Pancreas (tissue), 10 donors: Measurements from ENCODE around the gene COA1. TPM values are rescaled to one million over a fixed set of nuclear protein-coding genes. Genes with fewer than 3 reads are reported as not detected.
"Not testable (repeated sequence)": the region's sequence is repeated elsewhere in the genome, so short reads cannot be mapped to it uniquely, and the experiment has no call there.

Experiments
- ATAC-seq, 4 donors: fragments of 200-7000 bp; cut with Tn5 transposase; one replicate each; pipeline versions ENCODE4 v1.8.0 to v1.9.1; 2020; ENCODE audit warnings: mild to moderate bottlenecking in 4 of 4, moderate library complexity in 4 of 4
- DNase-seq, 6 donors: peaks; one replicate each; pipeline ENCODE4 v3.0.0-alpha.2; 2020
- FAIRE-seq: peaks from 2 replicates; lab custom pipeline; 2012; peaks lifted over from hg19 to GRCh38; lab: Jason Lieb, UNC
- H3K27ac ChIP-seq, 4 donors: fragments of 200-600 bp; sonication (generic); 1 replicate in 3 of 4; 2 replicates in 1 of 4; pipeline versions ENCODE4 v1.5.0 to v1.8.0; 2020
- H3K27me3 ChIP-seq, 4 donors: fragments of 200-600 bp; one replicate each; pipeline ENCODE4 v1.8.0; 2021
- H3K36me3 ChIP-seq, 3 donors: fragments of 200-600 bp; sonication (generic) in 1 of 3; one replicate each; pipeline versions ENCODE4 v1.5.0 to v1.8.0; 2020 to 2021
- H3K4me1 ChIP-seq, 3 donors: fragments of 200-600 bp; one replicate each; pipeline ENCODE4 v1.8.0; 2021
- H3K4me3 ChIP-seq, 4 donors: fragments of 200-600 bp; sonication (generic) in 2 of 4; one replicate each; pipeline versions ENCODE4 v1.5.0 to v1.8.0; 2020 to 2021
- H3K9me3 ChIP-seq, 4 donors: fragments of 200-600 bp; one replicate each; pipeline ENCODE4 v1.8.0; 2021
- WGBS, 2 donors: extraction: QIAGEN DNeasy Blood & Tissue Kit; methylation state at CpG; one replicate each; pipeline ENCODE4 v1.1.7; 2013; 5-methylcytosine and 5-hydroxymethylcytosine counted together
- intact Hi-C, 3 donors: fragments of 100-400 bp; cut with DNase I; formaldehyde crosslinking; loops; one replicate each; pipeline versions ENCODE4 v1.11.1 to v1.14.2; 2022
- polyA plus RNA-seq, 2 donors: library from polyadenylated mRNA; stranded (reverse); fragments of 200-250 nt; gene quantifications; one replicate each; pipeline ENCODE4 v1.2.3, GENCODE V29; 2013
- total RNA-seq, 6 donors: library from RNA; stranded (reverse); fragmentation: NEBNext Ultra II Directional in 4 of 6; extraction: Animal tissue kit (Norgen Biotek cat#: 25700) in 4 of 6; gene quantifications; one replicate each; pipeline versions ENCODE4 v1.2.1 to v1.2.4, GENCODE V29; 2021 to 2023
- TF ChIP-seq, protein P1 (sequence below), 4 donors: fragments of 200-600 bp; sonication (generic) in 3 of 4; IDR thresholded peaks; one replicate each; pipeline versions ENCODE4 v1.5.0 to v1.8.0; 2021; ENCODE audit warnings: antibody characterized with exemption in 4 of 4
- donor health status: healthy with polysubstance abuse.
- donor health status: DM: no; HTN: no; CAD: no; lungs with moderate emphysema.
- donor health status: DM: no; HTN: no; CAD: no.
- donor health status: control.
- donor health status: control.
- donor health status: Bipolar disorder and iron deficiency.
- donor health status: DM: yes; HTN: yes; CAD: no.
- donor health status: DM: no; HTN: no; CAD: no.
- donor health status: DM: no; HTN: no; CAD: no.
- donor health status: DM: yes; HTN: yes; CAD: no.

The COA1 gene
- total and polyA plus RNA-seq, 8 donors = 24.6 to 34.4 (median 27.1) TPM

DNA sequence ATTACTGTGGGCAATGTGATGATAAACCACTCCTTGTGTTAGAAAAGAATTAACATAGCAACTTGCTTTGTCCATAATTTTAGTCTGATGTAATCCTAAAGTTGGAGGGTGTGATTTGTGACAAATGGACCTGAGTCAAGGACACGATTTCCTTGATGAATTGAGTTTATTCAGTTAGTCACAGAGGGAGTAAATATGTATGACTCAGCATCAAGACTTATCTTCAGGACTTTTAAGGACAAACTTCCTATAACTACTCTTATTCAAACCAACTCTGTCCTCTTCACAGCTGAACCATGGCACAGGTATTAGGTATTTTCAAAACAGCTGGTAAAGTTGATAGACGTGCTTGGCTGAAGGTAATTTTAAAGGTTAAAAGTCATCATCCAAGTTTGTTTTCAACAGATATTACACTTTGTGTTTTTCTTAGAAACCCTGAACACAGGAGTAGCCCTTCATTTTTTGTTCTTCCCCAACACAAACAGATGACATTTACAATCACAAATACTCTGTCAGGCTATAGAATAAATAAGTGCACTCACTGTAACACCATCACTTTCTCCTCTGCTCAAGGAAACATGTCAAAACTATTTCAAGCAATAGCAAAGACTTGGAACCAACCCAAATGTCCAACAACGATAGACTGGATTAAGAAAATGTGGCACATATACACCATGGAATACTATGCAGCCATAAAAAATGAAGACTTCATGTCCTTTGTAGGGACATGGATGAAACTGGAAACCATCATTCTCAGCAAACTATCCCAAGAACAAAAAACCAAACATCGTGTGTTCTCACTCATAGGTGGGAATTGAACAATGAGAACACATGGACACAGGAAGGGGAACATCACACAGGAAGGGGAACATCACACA lies 54.5 kb downstream of the COA1 start:
- no peaks in the 10 kb centered on the region for H3K27me3 ChIP-seq
- intact Hi-C loops = no loop called here
- H3K27ac ChIP-seq = peak overlapping the region in 3 of 4 donors; percentile 33 to 45 (median 33)
- H3K4me3 ChIP-seq = no peak overlapping the region
- H3K4me1 ChIP-seq = peaks cover 8 to 15% (median 11%) of the 10 kb centered on the region in 3 donors
- peak in 2 of 6 donors; percentile 22 to 32 for DNase-seq
- TF ChIP-seq, protein P1, sequence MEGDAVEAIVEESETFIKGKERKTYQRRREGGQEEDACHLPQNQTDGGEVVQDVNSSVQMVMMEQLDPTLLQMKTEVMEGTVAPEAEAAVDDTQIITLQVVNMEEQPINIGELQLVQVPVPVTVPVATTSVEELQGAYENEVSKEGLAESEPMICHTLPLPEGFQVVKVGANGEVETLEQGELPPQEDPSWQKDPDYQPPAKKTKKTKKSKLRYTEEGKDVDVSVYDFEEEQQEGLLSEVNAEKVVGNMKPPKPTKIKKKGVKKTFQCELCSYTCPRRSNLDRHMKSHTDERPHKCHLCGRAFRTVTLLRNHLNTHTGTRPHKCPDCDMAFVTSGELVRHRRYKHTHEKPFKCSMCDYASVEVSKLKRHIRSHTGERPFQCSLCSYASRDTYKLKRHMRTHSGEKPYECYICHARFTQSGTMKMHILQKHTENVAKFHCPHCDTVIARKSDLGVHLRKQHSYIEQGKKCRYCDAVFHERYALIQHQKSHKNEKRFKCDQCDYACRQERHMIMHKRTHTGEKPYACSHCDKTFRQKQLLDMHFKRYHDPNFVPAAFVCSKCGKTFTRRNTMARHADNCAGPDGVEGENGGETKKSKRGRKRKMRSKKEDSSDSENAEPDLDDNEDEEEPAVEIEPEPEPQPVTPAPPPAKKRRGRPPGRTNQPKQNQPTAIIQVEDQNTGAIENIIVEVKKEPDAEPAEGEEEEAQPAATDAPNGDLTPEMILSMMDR (IDR thresholded peaks at IDR 0.05) = no peak
- peak; percentile 75 for FAIRE-seq
- ATAC-seq = peak; percentile 94 to 97 (median 96)
- H3K36me3 ChIP-seq = no peaks in the 10 kb centered on the region
- no peaks in the 10 kb centered on the region for H3K9me3 ChIP-seq
- WGBS, 2 donors = 30% methylated on average over 4 of the region's 4 CpGs

DNA sequence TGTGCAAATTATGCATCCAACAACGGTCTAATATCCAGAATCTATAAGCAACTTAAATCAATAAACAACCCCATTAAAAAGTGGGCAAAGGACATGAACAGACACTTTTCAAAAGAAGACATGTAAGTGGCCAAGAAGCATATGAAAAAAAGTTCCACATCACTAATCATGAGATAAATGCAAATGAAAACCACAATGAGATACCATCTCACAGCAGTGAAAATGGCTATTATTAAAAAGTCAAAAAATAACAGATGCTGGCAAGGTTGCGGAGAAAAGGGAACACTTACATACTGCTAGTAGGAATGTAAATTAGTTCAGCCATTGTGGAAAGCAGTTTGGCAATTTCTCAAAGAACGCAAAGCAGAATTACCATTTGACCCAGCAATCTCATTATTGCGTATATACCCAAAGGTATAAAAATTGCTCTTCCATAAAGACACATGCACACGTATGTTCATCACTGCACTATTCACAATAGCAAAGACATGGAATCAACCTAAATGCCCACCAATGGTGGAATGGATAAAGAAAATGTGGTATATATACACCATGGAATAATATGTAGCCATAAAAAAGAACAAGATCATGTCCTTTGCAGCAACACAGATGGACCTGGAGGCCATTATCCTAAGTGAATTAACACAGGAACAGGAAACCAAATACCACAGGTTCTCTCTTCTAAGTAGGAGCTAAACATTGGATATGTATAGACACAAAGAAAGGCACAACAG lies 55.9 kb downstream of the COA1 start:
- H3K27me3 ChIP-seq, H3K9me3 ChIP-seq, FAIRE-seq, ATAC-seq, intact Hi-C loops, H3K4me3 ChIP-seq, H3K36me3 ChIP-seq, DNase-seq: not testable (repeated sequence)
- Histone ChIP-seq H3K4me1 (peaks cover 8 to 15% (median 11%) of the 10 kb centered on the region in 3 donors), H3K27ac (peak overlapping the region in 2 of 4 donors; percentile 33 to 45)
- WGBS, 2 donors = 84 to 90% methylated on average over 5 of the region's 5 CpGs

DNA sequence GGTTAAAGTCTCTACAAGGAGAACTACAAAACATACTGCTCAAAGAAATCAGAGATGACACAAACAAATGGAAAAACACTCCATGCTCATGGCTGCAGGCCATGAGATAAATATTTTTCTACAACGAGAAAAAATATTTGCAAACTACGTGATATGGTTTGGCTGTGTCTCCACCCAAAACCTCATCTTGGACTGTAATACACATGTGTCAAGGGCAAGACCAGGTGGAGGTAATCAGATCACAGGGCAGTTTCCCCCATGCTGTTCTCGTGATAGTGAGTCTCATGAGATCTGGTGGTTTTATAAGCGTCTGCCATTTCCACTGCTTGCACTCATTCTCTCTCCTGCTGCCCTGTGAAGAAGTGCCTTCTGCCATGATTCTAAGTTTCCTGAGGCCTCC lies 57.8 kb downstream of the COA1 start:
- Histone ChIP-seq H3K4me3 (no peak overlapping the region), H3K27me3 (no peaks in the 10 kb centered on the region), H3K9me3 (no peaks in the 10 kb centered on the region), H3K4me1 (peaks cover 8 to 15% (median 11%) of the 10 kb centered on the region in 3 donors), H3K27ac (no peak overlapping the region), H3K36me3 (no peaks in the 10 kb centered on the region)
- DNase-seq (no peak), FAIRE-seq (no peak), ATAC-seq (no peak)
- 46 to 49% methylated on average over 4 of the region's 4 CpGs for WGBS, 2 donors
- TF ChIP-seq, protein P1 (IDR thresholded peaks at IDR 0.05) = no peak
- intact Hi-C loops = no loop called here

DNA sequence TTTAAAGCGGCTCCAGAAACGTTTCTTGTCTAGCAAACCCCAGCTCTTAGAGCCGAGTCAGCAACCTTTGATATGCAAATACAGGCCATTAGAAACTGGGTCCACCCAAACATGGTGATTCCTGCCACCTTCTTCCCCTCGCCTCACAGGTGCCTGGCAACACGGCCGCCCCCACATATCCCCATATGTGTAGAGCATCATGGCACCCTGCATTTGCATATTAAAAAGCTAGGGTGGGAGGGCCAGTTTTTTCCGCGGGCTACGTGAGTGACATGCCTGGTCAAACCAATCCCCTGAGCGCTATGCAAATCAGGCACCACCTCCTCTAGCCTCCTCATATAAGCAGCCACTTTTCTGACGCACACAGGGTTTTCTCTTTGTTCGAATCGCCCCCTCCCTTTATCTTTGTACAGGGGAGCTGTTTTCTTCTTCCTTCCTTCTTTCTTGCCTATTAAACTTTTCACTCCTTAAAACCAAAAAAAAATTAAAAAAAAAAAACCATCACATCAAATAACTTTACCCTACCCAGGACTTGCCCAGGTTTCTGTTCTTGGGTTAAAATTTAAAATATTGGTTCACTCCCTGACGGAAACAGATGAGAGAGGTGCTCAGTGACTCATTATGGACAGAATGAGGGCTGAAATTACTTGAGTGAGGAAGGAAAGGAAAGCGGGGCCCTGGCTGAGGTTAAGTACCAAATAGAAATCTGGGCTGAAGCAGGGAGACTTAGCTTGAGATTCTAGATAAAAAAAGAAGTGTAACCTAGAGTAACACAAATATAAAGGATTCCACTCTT lies 59.8 kb downstream of the COA1 start:
- intact Hi-C loops = no loop called here

More for the DNA sequence above, 59.8 kb downstream of the COA1 start:
- H3K4me3 ChIP-seq = no peak overlapping the region
- H3K4me1 ChIP-seq = peaks cover 8 to 15% (median 11%) of the 10 kb centered on the region in 3 donors
- TF ChIP-seq, protein P1 (IDR thresholded peaks at IDR 0.05) = no peak
- no peaks in the 10 kb centered on the region for H3K36me3 ChIP-seq
- no peak for FAIRE-seq
- 88 to 89% methylated on average over 15 of the region's 15 CpGs for WGBS, 2 donors
- H3K27me3 ChIP-seq = no peaks in the 10 kb centered on the region
- no peak for ATAC-seq
- no peak for DNase-seq
- H3K9me3 ChIP-seq = no peaks in the 10 kb centered on the region
- no peak overlapping the region for H3K27ac ChIP-seq
